ENCODE results near the gene ATP2B2. TPM values are rescaled to one million over a fixed set of nuclear protein-coding genes. Genes with fewer than 3 reads are reported as not detected.

The ATP2B2 gene
- total RNA-seq, 2 donors from 2014 or later: 0.07 to 0.11 TPM

GRCh38 chr3:10390641-10391373, 114.6 kb downstream of the ATP2B2 start:
- no peak overlapping the region for H3K27ac ChIP-seq
- DNase-seq: no peak

GRCh38 chr3:10389995-10390394, 115.4 kb downstream of the ATP2B2 start:
- Histone ChIP-seq H3K36me3 (no peaks in the 10 kb centered on the region), H3K27ac (no peak overlapping the region), H3K9ac (ENCODE audit: low read depth in 2 of 2, low read length in 2 of 2) (no peak overlapping the region), H3K9me3 (no peaks in the 10 kb centered on the region), H3K4me3 (no peak overlapping the region), H3K27me3 (no peaks in the 10 kb centered on the region), H3K4me1 (no peaks in the 10 kb centered on the region)
- no peak for DNase-seq
- TF ChIP-seq CTCF (IDR thresholded peaks at IDR 0.05): no peak
- intact Hi-C loops (cut with DNase I): no loop called here

More at GRCh38 chr3:10390641-10391373, 114.6 kb downstream of the ATP2B2 start:
- Histone ChIP-seq H3K27me3 (no peaks in the 10 kb centered on the region), H3K9ac (ENCODE audit: low read depth in 2 of 2, low read length in 2 of 2) (no peak overlapping the region), H3K4me3 (no peak overlapping the region), H3K36me3 (no peaks in the 10 kb centered on the region), H3K9me3 (no peaks in the 10 kb centered on the region), H3K4me1 (no peaks in the 10 kb centered on the region)
- TF ChIP-seq CTCF (IDR thresholded peaks at IDR 0.05): no peak
- intact Hi-C loops (cut with DNase I): no loop called here

GRCh38 chr3:10389339-10389738, 116.0 kb downstream of the ATP2B2 start:
- no peak for DNase-seq
- H3K4me1 ChIP-seq: no peaks in the 10 kb centered on the region
- no peak for TF ChIP-seq CTCF (IDR thresholded peaks at IDR 0.05)

GRCh38 chr3:10387881-10388609, 117.3 kb downstream of the ATP2B2 start:
- TF ChIP-seq CTCF (IDR thresholded peaks at IDR 0.05): no peak
- no peak for DNase-seq
- H3K9me3 ChIP-seq: no peaks in the 10 kb centered on the region
- intact Hi-C loops (cut with DNase I): no loop called here
- H3K27ac ChIP-seq: no peak overlapping the region
- H3K9ac ChIP-seq (ENCODE audit: low read depth in 2 of 2, low read length in 2 of 2): no peak overlapping the region
- no peaks in the 10 kb centered on the region for H3K36me3 ChIP-seq
- H3K27me3 ChIP-seq: no peaks in the 10 kb centered on the region
- no peak overlapping the region for H3K4me3 ChIP-seq
- H3K4me1 ChIP-seq: no peaks in the 10 kb centered on the region

More at GRCh38 chr3:10389339-10389738, 116.0 kb downstream of the ATP2B2 start:
- Histone ChIP-seq H3K4me3 (no peak overlapping the region), H3K36me3 (no peaks in the 10 kb centered on the region), H3K27ac (no peak overlapping the region), H3K9me3 (no peaks in the 10 kb centered on the region), H3K9ac (ENCODE audit: low read depth in 2 of 2, low read length in 2 of 2) (no peak overlapping the region), H3K27me3 (no peaks in the 10 kb centered on the region)
- intact Hi-C loops (cut with DNase I): no loop called here

GRCh38 chr3:10386121-10386520, 119.3 kb downstream of the ATP2B2 start:
- no peak overlapping the region for H3K27ac ChIP-seq
- no peaks in the 10 kb centered on the region for H3K4me1 ChIP-seq
- H3K9me3 ChIP-seq: no peaks in the 10 kb centered on the region
- no peak for DNase-seq
- no peaks in the 10 kb centered on the region for H3K27me3 ChIP-seq
- TF ChIP-seq CTCF (IDR thresholded peaks at IDR 0.05): no peak
- no peak overlapping the region for H3K4me3 ChIP-seq
- no peak overlapping the region for H3K9ac ChIP-seq (ENCODE audit: low read depth in 2 of 2, low read length in 2 of 2)
- H3K36me3 ChIP-seq: no peaks in the 10 kb centered on the region
- intact Hi-C loops (cut with DNase I): no loop called here
